ENCODE measurements around the gene QRICH2. TPM values are rescaled to one million over a fixed set of nuclear protein-coding genes. Genes with fewer than 3 reads are reported as not detected.

Gene QRICH2
- total and polyA plus RNA-seq, 9 of the 15 experiments (the other 6 are each of a cell fraction or from before 2014, with no cell fraction given), result 0.03 to 1.6 (median 0.81) TPM

DNA sequence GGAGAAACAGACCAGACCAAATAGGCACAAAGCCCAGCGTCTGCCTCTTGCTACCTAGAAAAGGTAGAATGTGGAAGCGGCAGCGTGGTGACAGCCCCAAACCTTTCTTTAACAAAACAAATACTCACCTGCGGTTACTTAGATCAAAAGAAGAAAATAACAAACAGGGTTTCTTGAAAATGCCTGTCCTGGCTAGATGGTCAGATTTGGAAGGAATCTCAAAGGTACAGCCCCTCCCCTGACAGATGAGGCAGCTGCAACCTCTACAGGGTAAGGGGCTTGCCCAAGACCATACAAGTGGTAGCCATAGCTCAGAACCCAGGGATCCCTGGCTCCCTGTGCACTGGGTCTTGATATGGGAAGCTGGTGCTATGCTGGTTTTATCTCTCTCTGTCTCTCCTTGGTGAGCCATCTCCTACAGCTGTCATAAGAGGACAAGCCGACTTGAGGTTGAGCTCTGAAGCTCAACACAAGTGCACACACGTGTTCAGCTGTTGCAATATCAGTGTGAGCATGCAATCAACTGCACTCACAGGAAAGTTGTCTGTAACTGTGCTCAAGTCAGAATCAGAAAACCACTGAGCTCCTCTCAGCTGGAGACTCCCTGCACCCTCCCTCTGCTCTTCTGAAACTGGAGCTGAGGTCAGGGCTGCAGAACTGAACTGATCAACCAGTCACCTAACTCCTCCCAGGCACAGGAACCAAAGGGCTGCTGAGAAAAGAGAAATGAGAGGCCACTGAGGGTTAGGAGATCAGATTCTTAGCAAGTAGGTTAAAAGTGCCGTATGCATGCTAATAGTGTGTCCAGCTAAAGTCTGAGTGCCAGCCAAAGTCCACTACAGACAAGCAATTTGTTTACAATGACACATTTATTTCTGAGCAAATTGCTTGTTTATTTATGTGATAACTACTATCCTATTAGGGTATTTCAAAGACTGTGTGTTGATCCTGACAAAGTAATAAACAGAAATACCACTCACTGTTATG lies 61.7 kb downstream of the QRICH2 start (continued):
- TF ChIP-seq, protein P1, sequence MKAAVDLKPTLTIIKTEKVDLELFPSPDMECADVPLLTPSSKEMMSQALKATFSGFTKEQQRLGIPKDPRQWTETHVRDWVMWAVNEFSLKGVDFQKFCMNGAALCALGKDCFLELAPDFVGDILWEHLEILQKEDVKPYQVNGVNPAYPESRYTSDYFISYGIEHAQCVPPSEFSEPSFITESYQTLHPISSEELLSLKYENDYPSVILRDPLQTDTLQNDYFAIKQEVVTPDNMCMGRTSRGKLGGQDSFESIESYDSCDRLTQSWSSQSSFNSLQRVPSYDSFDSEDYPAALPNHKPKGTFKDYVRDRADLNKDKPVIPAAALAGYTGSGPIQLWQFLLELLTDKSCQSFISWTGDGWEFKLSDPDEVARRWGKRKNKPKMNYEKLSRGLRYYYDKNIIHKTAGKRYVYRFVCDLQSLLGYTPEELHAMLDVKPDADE (conservative IDR thresholded peaks at IDR 0.05; ENCODE audit: control insufficient read depth, low read depth, low read length), result no peak
- no peak for TF ChIP-seq GATAD2B (IDR thresholded peaks at IDR 0.05; ENCODE audit: borderline replicate concordance)
- no peak for TF ChIP-seq SP2 (IDR thresholded peaks at IDR 0.05; ENCODE audit: extremely low read depth, low read depth, low read length, poor library complexity, severe bottlenecking)
- no peak for TF ChIP-seq NFIX (CRISPR knock-in tag; IDR thresholded peaks at IDR 0.05; ENCODE audit: low read depth)
- no peak for TF ChIP-seq RBM25 (IDR thresholded peaks at IDR 0.05; ENCODE audit: low read depth, low read length, severe bottlenecking)
- no peak for TF ChIP-seq THRAP3 (IDR thresholded peaks at IDR 0.05; ENCODE audit: borderline replicate concordance)
- no peak for TF ChIP-seq PPARD (CRISPR knock-in tag; IDR thresholded peaks at IDR 0.05)
- TF ChIP-seq, protein P2, sequence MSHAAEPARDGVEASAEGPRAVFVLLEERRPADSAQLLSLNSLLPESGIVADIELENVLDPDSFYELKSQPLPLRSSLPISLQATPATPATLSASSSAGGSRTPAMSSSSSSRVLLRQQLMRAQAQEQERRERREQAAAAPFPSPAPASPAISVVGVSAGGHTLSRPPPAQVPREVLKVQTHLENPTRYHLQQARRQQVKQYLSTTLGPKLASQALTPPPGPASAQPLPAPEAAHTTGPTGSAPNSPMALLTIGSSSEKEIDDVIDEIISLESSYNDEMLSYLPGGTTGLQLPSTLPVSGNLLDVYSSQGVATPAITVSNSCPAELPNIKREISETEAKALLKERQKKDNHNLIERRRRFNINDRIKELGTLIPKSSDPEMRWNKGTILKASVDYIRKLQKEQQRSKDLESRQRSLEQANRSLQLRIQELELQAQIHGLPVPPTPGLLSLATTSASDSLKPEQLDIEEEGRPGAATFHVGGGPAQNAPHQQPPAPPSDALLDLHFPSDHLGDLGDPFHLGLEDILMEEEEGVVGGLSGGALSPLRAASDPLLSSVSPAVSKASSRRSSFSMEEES (CRISPR knock-in tag; IDR thresholded peaks at IDR 0.05), result no peak
- TF ChIP-seq, protein P3, sequence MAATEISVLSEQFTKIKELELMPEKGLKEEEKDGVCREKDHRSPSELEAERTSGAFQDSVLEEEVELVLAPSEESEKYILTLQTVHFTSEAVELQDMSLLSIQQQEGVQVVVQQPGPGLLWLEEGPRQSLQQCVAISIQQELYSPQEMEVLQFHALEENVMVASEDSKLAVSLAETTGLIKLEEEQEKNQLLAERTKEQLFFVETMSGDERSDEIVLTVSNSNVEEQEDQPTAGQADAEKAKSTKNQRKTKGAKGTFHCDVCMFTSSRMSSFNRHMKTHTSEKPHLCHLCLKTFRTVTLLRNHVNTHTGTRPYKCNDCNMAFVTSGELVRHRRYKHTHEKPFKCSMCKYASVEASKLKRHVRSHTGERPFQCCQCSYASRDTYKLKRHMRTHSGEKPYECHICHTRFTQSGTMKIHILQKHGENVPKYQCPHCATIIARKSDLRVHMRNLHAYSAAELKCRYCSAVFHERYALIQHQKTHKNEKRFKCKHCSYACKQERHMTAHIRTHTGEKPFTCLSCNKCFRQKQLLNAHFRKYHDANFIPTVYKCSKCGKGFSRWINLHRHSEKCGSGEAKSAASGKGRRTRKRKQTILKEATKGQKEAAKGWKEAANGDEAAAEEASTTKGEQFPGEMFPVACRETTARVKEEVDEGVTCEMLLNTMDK (IDR thresholded peaks at IDR 0.05; ENCODE audit: borderline replicate concordance, insufficient read depth, low read depth, low read length, poor library complexity, severe bottlenecking), result no peak
- TF ChIP-seq PTTG1 (tag; IDR thresholded peaks at IDR 0.05; ENCODE audit: low read depth), result no peak
- no peak for TF ChIP-seq PRPF4 (IDR thresholded peaks at IDR 0.05; ENCODE audit: insufficient read depth, low read depth, low read length, poor library complexity, severe bottlenecking)
- TF ChIP-seq SMARCA5 (IDR thresholded peaks at IDR 0.05), result no peak
- TF ChIP-seq RUNX1 (IDR thresholded peaks at IDR 0.05; ENCODE audit: low read depth), result no peak
- TF ChIP-seq ATF1 (CRISPR knock-in tag; IDR thresholded peaks at IDR 0.05), result no peak
- TF ChIP-seq ATF1 (tag; IDR thresholded peaks at IDR 0.05), result peak; percentile 28; the same call in 1 of the 2 replicates
- TF ChIP-seq MCM7 (IDR thresholded peaks at IDR 0.05), result no peak
- TF ChIP-seq ZNF551 (CRISPR knock-in tag; IDR thresholded peaks at IDR 0.05), result no peak
- no peak for TF ChIP-seq ZNF274 (IDR thresholded peaks at IDR 0.05; ENCODE audit: borderline replicate concordance, low read depth, low read length)
- no peak for TF ChIP-seq ZNF785 (CRISPR knock-in tag; IDR thresholded peaks at IDR 0.05)
- TF ChIP-seq CBX3 (IDR thresholded peaks at IDR 0.05; ENCODE audit: borderline replicate concordance in 1 of 2, low read length in 2 of 2), result no peak
- no peak for TF ChIP-seq KLF1 (tag; IDR thresholded peaks at IDR 0.05)
- TF ChIP-seq SMARCB1 (IDR thresholded peaks at IDR 0.05; ENCODE audit: insufficient read length, low read depth), result no peak
- no peak for TF ChIP-seq ARID2 (IDR thresholded peaks at IDR 0.05)
- peak; percentile 33 for TF ChIP-seq NEUROD1 (IDR thresholded peaks at IDR 0.05; ENCODE audit: borderline replicate concordance, low read depth, low read length, partially characterized antibody)

Measured in K562 (cell line).